Endometrial microvascular endothelial cells (primary cell): ENCODE data around the gene TRIM14. TPM values are rescaled to one million over a fixed set of nuclear protein-coding genes. Genes with fewer than 3 reads are reported as not detected.
"Not testable (repeated sequence)": the region's sequence is repeated elsewhere in the genome, so short reads cannot be mapped to it uniquely, and the experiment has no call there.

Experiments used
- in situ Hi-C: cut with HindIII; loops from 2 replicates; pipeline ENCODE4 v1.10.0; 2017; ENCODE audit warnings: low sequenced_read_pairs, low pct_unique_long_range_greater_than_20kb; ENCODE audit errors: inconsistent ontology term
- total RNA-seq: library from RNA; depleted of rRNA; stranded (reverse); fragments of >200 nt; gene quantifications from one replicate; pipeline ENCODE4 v1.2.3, GENCODE V29; 2015; ENCODE audit errors: inconsistent ontology term

TRIM14 gene
- total RNA-seq, 1 donor from 2014 or later: 17.1 TPM

DNA sequence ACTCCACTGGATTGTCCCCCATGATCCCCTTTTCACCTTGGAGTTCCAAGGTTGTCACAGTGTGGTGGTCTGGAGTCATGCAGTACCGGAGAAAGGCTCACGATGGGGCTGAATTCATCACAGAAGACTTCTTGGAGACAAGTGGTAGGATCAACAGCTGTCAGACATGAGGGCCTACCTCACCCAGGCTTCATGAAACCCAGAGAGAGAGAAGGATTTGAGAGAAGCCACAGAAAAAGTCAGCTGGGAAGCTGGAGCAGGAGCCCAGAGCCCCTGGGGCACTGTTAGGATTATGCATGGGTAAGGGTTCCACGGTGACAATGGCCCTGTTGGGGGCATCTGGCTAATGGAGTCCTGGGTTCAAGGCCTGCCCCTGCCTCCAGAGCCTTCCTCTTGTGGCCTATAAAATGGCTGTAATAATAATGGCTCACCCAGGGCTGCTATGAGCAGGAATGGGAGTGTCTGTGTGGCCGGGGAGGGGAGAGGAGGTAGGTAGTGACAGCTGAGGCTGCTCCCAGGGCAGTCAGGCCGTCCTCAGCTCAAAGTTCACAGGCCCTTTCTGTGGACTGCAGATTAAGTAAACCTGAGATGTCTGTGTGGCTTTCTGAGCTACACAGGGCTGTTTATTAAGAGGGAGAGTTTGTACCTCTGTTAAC lies 910 bp downstream of the TRIM14 start:
- in situ Hi-C loops: no loop called here

DNA sequence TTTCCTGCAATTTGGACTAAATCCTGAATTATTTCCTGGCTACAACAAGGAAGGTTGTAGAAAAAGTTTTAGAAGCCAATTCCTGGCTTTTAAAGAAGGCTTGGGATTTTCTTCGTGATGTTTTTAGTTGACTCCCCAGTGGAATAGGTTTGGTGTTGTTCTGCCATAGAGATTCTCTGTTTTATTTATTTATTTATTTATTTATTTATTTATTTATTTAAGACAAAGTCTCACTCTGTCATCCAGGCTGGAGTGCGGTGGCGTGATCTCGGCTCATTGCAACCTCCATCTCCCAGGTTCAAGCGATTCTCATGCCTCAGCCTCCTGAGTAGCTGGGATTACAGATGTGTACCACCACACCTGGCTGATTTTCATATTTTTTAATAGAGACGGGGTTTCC lies 1.9 kb downstream of the TRIM14 start:
- in situ Hi-C loops: not testable (repeated sequence)

DNA sequence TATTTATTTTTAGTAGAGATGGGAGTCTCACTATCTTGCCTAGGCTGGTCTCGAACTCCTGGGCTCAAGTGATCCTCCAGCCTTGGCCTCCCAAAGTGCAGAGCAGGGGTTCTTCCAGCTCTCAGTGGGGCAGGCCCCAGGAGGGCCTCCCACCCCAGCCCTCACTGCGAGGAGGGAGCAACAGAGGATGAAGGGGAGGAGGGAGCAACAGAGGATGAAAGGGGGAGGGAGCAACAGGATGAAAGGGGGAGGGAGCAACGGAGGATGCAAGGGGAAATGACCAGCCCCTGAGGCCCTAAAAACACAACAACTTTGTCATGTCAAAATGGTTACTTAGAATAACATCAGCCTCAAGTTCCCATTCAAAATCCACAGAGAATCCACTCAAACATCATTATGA lies 10.0 kb downstream of the TRIM14 start:
- in situ Hi-C loops: no loop called here

DNA sequence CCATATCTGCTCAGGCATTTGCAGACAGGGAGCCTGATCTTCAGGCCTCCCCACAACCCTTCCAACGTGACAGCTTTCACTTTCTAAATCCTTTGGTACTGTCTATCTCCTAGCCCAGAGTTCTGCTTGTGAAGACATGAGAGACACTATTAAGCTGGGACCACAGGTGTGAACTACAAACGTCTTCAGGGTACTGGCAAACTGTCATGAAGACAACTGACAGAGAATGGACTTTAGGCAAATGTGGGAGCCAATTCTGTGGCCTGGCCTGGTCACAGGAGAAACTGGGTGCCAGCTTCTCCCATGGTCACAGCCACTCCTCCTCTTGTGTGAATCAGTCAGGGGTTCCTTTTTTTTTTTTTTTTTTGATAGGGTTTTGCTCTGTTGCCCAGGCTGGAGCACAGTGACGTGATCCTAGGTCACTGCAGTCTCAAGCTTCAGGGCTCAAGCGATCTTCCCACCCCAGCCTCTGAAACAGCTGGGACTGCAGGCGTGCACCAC lies 10.4 kb downstream of the TRIM14 start:
- in situ Hi-C loops: no loop called here

DNA sequence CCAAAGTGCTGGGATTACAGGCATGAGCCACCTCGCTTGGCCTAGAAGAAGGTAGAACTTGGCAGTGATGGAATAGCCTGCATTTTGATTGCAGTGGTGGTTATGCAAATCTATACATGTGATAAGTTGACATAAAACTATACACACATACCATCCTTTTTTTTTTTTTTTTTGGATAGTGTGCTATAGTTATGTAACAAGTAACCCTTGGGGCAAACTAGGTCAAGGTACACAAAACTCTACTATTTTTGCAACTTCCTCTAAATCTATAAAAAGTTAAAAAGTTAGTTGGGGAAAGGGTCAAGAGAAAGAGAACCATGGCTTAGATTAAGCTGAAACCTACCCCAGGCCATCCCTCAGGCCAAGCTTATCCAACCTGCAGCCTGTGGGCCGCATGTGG lies 11.1 kb downstream of the TRIM14 start:
- in situ Hi-C loops: no loop called here

DNA sequence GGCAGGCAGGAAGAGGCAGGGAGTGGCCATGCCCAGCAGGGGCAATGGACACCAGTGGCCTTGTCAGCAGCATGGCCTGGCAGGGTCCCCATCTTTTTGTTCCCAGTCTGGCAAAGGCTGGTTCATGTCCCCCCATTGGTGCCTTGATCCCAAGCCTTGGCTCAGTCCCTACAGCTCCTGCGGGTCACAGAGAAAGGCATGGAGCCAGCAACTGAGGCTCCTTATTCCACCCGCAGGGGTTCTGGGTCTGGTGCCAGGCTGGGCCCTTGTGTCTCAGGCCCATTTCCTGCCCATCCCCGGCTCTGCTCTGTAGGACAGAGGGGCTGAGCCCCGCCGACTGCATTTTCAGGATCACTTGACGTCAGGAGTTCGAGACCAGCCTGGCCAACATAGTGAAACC lies 14.0 kb downstream of the TRIM14 start:
- in situ Hi-C loops: no loop called here

DNA sequence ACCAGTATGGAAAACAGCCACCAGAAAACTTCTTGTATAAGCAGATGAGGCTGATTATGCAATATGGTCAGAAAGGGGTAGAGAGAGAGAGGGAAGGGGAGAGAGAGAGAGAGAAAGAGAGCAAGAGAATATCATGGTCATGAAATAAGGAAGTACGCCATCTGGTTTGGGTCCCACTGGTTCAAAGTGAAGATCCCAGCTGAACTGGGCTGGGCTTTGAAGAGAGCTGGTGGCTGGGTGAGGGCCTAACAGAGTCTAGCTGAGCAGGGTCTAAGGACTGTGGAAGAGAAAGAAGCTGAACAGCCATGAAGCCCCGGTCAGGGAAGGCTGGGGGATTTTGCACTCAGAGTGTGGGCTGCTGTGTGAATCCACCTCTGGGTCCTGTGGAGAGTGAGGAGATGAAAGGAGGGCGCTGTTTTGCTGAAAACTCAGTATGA lies 14.6 kb downstream of the TRIM14 start:
- in situ Hi-C loops: no loop called here

DNA sequence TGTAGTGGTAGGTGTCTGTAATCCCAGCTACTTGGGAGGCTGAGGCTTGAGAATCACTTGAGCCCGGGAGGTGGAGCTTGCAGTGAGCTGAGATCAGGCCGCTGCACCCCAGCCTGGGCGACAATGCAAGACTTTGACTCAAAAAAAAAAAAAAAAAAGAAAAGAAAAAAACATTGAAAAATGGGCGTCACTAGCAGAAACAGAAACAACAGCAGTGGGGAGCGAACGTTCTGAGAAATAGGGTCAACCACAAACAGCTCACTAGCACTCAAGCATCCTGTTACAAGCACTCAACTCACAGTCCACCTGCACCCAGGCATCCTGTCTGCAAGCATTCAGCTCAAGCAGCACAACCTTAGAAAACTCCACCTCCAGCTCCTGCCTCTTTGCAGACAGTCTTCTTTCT lies 17.2 kb downstream of the TRIM14 start:
- in situ Hi-C loops: no loop called here

DNA sequence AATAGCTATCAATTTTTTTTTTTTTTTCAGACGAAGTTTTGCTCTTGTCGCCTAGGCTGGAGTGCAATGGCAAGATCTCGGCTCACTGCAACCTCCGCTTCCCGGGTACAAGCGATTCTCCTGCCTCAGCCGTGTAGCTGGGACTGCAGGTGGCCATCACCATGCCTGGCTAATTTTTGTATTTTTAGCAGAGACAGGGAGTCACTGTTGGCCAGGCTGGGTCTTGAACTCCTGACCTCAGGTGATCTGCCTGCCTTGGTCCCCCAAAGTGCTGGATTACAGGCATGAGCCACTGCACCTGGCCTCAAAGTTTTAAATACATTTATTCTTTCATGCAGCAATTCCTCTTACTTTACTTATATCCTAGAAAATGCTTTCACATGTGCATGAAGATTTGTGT lies 17.6 kb downstream of the TRIM14 start:
- in situ Hi-C loops: no loop called here

DNA sequence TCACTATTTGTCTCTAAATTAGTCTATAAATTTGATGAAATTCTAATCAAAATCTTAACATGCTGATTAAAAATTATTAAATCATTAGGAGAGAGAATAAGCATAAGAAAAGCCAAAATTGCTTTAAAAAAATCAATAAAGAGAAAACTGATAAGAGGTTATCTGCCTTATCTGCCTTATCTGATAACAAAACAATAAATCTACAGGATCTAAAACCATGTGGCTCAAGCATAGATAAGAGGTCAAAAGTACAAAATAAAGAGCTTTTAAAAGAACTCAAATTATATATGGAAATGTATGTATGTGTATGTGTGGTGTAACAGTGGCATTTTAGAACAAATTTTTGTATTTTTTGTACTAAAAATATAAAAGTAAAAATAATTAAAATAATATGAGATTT lies 18.6 kb downstream of the TRIM14 start:
- in situ Hi-C loops: no loop called here

DNA sequence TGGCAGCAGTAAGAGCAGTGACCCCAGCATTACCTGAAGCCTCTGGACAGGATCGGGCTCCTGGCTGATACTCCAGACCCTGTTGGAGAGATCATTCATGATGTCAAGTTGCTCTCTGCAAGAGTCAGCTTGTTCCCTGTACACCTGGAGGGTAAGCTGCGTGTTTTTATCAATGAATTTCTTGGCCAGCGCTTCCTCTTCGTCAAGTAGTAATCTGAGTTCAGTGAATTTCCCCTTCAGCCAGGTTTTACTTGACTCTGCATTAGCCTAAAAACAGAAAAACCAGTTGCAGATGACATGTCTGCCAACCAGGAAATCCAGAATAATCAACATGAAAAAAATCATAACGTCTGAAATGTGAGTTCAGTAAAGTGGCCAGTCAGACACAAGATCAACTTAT lies 19.1 kb downstream of the TRIM14 start:
- in situ Hi-C loops: no loop called here

DNA sequence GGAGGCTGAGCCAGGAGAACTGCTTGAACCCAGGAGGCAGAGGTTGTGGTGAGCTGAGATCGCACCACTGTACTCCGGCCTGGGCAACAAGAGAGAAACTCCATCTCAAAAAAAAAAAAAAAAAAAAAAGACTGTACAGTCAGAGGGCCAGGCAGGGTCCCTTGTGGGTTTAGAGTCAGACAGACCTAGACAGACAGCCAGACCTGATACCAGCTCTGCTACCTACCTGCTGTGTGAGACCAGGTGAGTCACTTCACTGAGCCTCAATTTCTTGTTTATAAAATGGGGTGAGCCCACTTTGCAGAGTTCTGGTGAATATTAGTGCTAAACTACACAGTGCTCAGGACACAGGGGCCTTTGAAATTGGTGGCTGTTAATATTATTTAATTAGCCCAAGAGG lies 19.7 kb downstream of the TRIM14 start:
- in situ Hi-C loops: no loop called here

DNA sequence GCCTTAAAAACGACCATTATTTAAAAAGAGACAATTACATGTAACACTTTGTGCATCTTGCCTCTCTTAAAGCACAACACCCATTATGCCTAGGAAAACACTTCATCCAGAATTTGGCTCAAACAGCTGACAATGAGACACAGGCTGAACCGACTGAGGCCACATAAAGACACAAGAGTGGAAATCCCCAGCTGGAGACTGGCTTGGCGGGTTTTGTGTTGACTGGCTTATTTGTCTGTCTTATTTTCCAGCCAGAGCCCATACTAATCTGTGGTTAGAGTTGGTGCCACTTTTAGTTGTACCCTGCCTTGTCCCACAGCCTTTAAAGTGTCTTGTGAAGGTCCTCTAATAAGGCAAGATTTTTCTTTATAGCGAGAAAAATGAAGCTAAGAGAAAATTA lies 21.2 kb downstream of the TRIM14 start:
- in situ Hi-C loops: no loop called here

DNA sequence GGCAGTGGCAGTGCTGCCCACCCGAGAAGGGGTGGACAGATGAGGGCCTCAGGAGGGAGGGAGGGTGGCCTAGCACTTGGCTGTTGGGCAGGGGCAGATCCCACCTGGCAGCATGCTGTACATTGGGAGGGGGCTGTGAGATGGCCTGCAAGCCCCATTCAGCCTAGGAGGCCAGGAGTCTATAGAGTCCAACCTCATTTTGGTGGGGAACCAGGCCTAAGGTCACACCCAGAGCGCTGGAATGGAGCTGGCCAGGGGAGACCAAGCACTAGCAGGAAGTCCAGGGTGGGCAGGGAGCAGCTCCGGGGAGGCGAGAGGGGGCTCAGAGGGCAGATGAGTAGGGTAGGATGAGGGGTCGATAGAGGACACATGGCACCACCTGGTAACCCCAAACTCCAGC lies 22.9 kb downstream of the TRIM14 start:
- in situ Hi-C loops: no loop called here

DNA sequence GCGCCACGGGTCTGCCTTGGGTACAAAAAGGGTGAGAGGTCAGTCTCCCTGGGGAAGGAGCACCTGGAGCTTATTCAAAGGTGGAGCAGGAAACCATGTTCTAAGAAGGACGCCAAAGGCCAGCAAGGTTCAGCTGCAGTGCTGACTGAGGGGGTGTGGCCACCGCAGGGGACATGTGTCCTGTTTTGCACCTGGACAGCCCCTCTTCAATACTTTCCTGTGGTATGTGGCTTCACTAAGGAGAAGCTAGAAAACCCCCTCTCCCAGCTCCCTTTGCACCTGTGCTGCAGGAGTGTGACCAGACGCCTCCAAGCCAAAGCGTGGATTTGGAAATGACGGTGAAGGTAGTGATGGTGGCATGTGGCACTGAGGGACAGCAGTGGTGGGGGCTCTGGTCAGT lies 23.6 kb downstream of the TRIM14 start:
- in situ Hi-C loops: no loop called here

DNA sequence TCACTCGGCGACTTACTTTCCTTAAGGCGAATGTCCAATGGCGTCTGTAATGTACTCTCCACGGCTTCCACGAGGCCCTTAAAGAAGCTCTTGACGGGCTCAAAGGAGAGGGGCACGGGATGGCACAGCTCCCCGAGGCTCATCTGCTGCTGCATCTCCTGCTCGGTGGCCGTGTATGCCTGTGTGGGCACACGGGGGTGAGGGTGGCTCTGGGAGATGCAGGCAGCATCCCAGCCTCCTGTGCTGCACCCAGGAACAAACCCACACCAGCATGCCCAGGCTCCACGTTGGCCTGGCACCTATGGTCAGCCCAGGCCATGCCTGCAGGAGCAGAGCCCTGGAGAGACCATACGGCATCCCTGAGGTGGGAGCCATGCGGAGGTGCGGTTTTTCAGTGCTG lies 24.2 kb downstream of the TRIM14 start:
- in situ Hi-C loops: no loop called here

DNA sequence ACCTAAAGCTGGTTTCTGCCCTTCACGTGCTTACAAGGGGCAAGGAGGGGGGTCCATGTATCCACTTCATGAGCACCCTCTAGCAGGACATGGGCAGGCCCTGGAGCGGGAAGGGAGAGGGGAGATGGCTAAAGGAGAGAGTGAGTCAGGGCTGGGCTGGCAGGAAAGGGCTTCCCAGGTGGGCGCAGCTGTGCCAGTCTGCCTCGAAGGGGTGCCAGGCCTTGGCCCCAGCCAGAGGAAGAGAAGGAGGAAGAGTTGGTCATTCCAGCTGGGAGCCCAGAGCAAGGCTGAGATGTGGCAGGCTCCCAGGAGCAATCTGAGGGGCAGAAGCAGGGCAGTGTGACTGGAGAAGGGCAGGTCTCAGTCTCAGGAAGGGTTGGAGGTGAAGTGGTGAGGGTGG lies 24.7 kb downstream of the TRIM14 start:
- in situ Hi-C loops: no loop called here

DNA sequence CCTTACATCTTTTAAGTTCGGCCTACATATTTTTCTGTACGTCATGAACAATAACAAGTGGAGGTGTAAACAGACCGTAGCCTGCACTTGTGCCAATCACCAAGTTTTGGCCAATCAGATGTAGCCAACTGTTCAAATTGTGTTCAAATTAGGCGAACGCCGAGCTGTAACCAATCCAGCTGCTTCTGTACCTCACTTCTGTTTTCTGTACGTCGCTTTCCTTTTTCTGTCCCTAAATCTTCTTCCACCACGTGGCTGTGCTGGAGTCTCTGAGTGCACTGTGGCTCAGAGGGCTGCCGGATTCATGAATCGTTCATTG lies 26.4 kb downstream of the TRIM14 start:
- in situ Hi-C loops: no loop called here

DNA sequence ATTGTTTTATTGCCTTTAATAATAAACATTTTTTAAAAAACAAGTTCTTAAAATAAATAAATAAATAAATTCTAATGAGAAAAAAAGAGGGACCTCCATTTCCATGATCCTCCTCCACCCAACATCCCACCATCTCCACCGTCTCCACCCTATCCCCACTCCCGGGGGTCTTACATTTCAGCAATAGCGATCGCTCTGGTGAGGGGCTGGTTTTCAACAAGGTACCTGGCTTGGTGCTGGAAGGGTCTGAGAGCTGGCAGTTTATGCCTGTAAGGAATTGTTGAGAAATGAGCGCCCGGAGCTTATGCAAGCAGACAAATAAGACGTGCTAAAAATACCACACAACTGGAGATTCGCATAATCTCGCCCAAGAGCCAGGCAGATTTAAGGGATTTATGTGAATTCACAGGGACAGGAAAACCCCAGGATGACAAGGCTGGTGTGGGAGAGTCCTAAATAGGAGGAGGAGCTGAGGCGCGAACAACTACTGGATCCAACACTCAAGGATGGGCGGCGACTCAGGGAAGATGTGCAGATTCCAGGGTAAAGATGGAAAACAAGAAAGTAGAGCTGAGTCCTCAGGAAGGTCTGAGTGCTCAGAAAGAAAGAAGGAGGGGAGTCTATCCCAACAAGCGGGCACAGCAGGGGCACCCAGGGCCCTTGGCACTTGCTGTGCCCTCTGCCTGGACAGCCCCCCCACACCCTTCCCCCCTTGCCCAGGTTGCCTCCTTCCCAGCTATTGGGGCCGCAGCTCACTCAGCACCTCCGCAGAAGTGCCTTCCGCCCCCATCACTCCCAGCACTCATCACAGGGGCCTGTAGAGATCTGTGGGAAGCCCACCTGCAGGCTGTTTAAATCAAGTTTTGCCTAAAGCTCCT lies 27.0 kb downstream of the TRIM14 start:
- in situ Hi-C loops: no loop called here

DNA sequence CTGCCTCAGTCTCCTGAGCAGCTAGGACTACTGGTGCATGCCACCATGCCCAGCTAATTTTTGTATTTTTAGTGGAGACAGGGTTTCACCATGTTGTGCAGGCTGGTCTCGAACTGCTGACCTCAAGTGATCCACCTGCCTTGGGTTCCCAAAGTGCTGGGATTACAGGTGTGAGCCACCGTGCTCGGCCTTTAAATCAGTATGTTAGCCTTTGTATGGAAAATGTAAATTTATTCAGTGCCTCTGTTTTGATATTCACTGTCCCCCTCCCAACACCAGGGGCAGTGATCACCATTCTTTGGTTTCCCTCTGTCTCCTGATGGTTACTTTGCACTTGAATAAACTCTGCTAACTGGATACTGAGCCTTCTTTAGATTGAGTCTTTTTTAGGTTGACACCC lies 28.3 kb downstream of the TRIM14 start:
- in situ Hi-C loops: not testable (repeated sequence)
